Activated T-cell treated with anti-CD3 and anti-CD28 coated beads, Interleukin-2, amount 50 U/mL, for 72 hours (primary cell): ENCODE results near the gene CMKLR1. TPM values are rescaled to one million over a fixed set of nuclear protein-coding genes. Genes with fewer than 3 reads are reported as not detected.

Source experiments
- ATAC-seq, 2 donors: fragments of 150-1000 bp; cut with Tn5 transposase; replicated peaks in 1 of 2; 2 replicates each; pipeline ENCODE4 v1.10.0; 2021; ENCODE audit warnings: moderate library complexity in 2 of 2, mild to moderate bottlenecking in 1 of 2
- DNase-seq, 2 donors: peaks; one replicate each; pipeline ENCODE4 v3.0.0; 2021 to 2022; ENCODE audit warnings: mixed read lengths in 1 of 2
- H3K27ac Mint-ChIP-seq: one replicate; pipeline ENCODE4 v1.8.0; 2022; ENCODE audit warnings: mild to moderate bottlenecking, moderate library complexity, mixed read lengths
- H3K27me3 Mint-ChIP-seq: one replicate; pipeline ENCODE4 v1.8.0; 2022; ENCODE audit warnings: low read depth, mixed read lengths
- H3K36me3 Mint-ChIP-seq, 2 donors: one replicate each; pipeline ENCODE4 v1.8.0; 2022; ENCODE audit warnings: mixed read lengths in 2 of 2, mild to moderate bottlenecking in 1 of 2; ENCODE audit not compliant: insufficient read depth in 2 of 2
- H3K4me1 Mint-ChIP-seq: one replicate; pipeline ENCODE4 v1.8.0; 2022; ENCODE audit warnings: low read depth, mixed read lengths
- H3K4me3 Mint-ChIP-seq, 2 donors: one replicate each; pipeline ENCODE4 v1.8.0; 2022; ENCODE audit warnings: mild to moderate bottlenecking in 2 of 2, mixed read lengths in 2 of 2, moderate library complexity in 2 of 2
- H3K9me3 Mint-ChIP-seq, 2 donors: one replicate each; pipeline ENCODE4 v1.8.0; 2022; ENCODE audit warnings: mixed read lengths in 2 of 2
- total RNA-seq, 2 donors: library from RNA; stranded (reverse); gene quantifications; one replicate each; pipeline ENCODE4 v1.2.3, GENCODE V29; 2022

The CMKLR1 gene
- total RNA-seq, 2 donors from 2014 or later, result not detected

DNA sequence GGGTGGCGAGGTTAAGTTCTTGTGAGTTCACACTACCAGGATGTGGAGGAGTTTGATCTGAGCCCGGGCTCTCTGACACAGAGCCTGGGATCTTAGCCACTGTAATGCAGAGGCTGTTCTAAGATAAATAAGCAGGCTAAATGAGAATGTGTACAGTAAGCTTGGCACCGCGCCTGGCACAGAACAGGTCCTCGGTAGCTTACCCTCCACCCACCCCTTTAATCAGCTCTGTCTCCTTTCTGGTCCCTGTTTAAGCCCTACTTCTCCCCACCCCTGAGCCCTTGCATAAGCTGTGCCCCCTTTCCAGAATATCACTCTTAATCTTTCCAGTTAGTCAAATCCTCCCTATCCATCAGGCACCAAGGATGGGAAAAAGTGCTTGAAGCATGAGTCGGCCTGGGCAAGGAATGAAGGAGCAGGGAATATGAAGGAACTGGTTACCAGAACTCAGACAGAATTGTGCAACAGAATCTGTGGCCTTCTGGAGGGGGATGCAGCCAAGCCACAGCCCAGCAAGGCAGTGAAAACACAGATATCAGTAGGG lies 32.8 kb upstream of the CMKLR1 start:
- no peak overlapping the region for H3K4me3 Mint-ChIP-seq
- no peaks in the 10 kb centered on the region for H3K27me3 Mint-ChIP-seq
- ATAC-seq (no peak), DNase-seq (no peak)
- H3K4me1 Mint-ChIP-seq, result no peaks in the 10 kb centered on the region
- H3K9me3 Mint-ChIP-seq, result peaks cover 6 to 12% of the 10 kb centered on the region in 2 donors
- no peak overlapping the region for H3K27ac Mint-ChIP-seq
- H3K36me3 Mint-ChIP-seq, result peaks cover 0 to 11% of the 10 kb centered on the region in 2 donors

DNA sequence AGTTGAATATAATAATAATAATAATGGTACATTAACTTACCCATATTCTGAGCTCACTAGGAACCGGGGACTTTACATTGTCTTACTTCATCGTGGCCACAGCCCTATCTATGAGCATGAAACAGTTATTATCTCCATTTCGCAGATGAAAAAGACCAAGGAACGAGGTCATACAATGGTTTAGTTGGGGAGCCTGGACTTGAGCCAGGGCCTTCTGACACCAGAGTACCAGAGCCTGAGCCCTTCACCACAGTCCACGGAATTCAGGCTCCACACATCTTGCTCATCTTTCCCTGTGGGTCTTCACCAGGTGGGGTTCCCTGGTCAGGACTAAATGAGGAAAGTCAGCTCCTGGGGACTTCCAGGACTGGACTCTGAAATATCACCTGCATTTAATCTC lies 31.3 kb upstream of the CMKLR1 start:
- no peak for DNase-seq
- Mint-ChIP-seq H3K27me3 (no peaks in the 10 kb centered on the region), H3K9me3 (peaks cover 6 to 10% of the 10 kb centered on the region in 2 donors), H3K4me1 (no peaks in the 10 kb centered on the region), H3K27ac (no peak overlapping the region), H3K36me3 (peaks cover 0 to 8% of the 10 kb centered on the region in 2 donors), H3K4me3 (no peak overlapping the region)
- no peak for ATAC-seq

DNA sequence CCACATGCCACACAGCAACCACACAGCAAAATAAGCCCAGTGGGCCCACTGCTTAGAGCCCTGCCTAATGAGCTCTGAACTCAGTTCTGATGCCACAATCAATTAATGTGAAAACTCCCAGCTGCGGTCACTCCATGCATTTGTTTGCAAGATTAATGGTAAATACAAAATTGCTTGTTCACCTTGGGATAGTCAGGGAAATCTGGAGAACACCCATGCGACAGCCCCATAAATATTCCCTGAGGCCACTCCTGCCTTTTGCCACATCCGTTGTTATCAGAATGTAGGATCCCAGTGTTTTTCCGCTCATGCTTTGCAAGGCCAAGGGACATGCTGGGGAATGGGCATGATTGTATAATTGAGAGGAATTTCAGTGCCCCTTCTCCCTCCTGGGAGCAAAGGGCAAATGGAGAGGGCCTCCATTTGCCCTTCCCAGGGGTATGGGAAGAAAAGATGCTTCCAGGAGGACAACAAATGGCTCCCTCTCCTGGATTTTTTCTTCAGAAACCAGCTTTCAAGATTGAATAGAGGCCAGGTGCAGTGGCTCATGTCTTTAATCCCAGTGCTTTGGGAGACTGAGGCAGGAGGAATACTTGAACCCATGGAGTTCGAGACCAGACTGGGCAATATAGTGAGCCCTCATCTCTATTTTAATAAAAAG lies 30.8 kb upstream of the CMKLR1 start:
- no peak for DNase-seq
- H3K4me3 Mint-ChIP-seq, result no peak overlapping the region

DNA sequence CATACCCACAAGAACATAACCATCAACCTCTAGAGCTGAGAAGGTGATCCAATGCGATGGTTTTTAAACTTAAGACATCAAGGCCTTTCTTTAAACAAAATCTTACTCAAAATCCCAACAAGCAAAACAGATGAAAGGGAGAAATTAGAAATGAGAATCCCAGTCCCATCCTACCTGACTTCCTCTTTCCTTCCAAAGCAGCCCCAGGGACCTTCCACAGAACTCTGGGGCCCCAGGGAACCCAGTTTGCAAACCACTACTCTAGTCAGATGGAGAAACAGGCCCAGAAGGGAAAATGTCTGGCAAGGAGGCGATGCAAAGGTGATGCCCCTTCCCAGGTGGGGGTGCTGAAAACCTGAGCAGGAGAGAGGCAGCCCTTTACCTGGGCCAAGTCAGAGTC lies 29.0 kb upstream of the CMKLR1 start:
- H3K27me3 Mint-ChIP-seq, result no peaks in the 10 kb centered on the region
- DNase-seq (no peak), ATAC-seq (no peak)
- H3K36me3 Mint-ChIP-seq, result peaks cover 0 to 4% of the 10 kb centered on the region in 2 donors
- no peaks in the 10 kb centered on the region for H3K4me1 Mint-ChIP-seq
- H3K9me3 Mint-ChIP-seq, result peaks cover 6 to 11% of the 10 kb centered on the region in 2 donors
- H3K27ac Mint-ChIP-seq, result no peak overlapping the region
- no peak overlapping the region for H3K4me3 Mint-ChIP-seq

More for the DNA sequence above, 30.8 kb upstream of the CMKLR1 start:
- ATAC-seq, result no peak
- Mint-ChIP-seq H3K4me1 (no peaks in the 10 kb centered on the region), H3K27ac (no peak overlapping the region), H3K36me3 (peaks cover 0 to 8% of the 10 kb centered on the region in 2 donors), H3K9me3 (peaks cover 6 to 10% of the 10 kb centered on the region in 2 donors), H3K27me3 (no peaks in the 10 kb centered on the region)

DNA sequence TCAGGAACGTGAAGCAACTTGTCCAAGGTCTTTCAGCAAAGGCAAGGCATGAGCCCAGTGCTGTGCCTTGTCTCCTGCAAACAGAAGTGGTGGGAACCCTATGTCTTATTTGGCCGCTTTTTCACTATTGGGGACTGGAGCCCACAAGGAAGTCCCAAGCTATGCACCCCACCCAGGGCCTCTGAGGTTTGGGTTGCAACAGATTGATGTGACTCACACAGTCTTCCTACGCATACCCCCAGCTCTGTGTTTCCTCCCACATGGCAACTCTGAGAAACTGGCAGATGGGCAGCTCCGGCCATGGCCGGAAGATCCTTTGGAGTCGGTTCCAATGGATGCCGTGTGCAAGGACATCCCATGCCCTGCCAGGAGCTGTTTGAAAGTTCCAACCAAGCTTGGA lies 28.3 kb upstream of the CMKLR1 start:
- Mint-ChIP-seq H3K36me3 (peaks cover 0 to under 1% of the 10 kb centered on the region in 2 donors), H3K9me3 (peaks cover under 1 to 6% of the 10 kb centered on the region in 2 donors), H3K27ac (no peak overlapping the region), H3K4me1 (no peaks in the 10 kb centered on the region), H3K4me3 (no peak overlapping the region), H3K27me3 (no peaks in the 10 kb centered on the region)
- no peak for ATAC-seq
- no peak for DNase-seq

DNA sequence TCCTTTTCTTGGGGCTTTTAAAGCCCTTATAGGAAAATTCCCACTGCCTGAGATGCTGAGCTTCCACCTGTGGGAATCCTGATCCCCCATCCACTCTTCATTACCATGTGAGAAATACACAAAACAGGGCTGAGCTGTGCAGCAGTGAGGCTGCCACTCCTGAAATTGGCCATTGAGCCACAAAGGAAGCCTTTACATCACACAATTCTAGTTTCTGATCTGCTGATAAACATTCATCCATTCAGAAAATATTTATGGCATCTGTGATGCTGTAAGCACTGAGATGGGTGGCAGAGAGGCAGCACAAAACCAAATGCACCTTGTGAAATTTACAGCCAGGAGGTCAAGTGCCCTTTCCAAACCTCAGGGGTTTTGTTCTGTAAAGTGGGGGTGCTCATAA lies 26.2 kb upstream of the CMKLR1 start:
- H3K27ac Mint-ChIP-seq, result no peak overlapping the region
- H3K4me1 Mint-ChIP-seq, result peaks cover 5% of the 10 kb centered on the region
- no peaks in the 10 kb centered on the region for H3K36me3 Mint-ChIP-seq
- no peak overlapping the region for H3K4me3 Mint-ChIP-seq
- ATAC-seq (no peak), DNase-seq (no peak)
- H3K9me3 Mint-ChIP-seq, result peaks cover 0 to 6% of the 10 kb centered on the region in 2 donors
- no peaks in the 10 kb centered on the region for H3K27me3 Mint-ChIP-seq

DNA sequence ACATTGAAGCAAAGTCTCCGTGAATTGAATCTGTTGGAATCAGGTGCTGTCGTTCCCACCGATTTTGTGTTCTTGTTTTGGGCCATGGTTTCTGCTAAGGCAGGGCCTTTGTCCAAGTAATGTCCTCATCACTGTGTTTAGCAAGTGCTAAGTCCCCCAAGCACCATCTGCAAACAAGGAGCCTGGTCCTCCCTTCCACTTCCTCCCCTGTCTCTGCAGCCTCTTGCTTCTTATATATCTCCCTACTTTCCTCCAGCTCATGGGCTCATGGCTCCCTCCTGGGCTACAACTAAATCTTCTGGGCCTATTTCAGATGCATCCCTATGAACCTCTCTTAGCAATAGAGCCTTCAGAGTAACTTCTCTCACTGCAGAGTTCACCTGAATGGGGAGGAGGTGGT lies 25.8 kb upstream of the CMKLR1 start:
- ATAC-seq, result no peak

DNA sequence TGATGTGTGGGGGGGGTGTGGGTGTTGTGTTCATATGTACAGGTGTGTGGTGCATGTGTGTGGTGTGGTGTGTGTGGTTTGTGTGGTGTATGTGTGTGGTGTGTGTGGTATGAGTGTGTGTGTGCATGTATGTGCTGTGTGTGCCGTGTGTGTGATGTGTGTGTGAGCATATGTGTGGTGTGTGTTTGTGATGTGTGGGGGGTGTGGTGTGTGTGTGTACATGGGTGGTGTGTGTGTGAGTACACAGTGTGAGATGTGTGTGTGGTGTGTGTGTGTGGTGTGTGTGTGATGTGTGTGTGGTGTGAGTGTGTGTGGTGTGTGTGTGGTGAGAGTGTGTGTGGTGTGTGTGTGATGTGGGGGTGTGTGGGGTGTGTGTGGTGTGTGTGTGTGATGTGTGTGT lies 24.5 kb upstream of the CMKLR1 start:
- Mint-ChIP-seq H3K4me1 (peaks cover 5% of the 10 kb centered on the region), H3K27ac (no peak overlapping the region), H3K36me3 (no peaks in the 10 kb centered on the region), H3K9me3 (peaks cover 0 to 6% of the 10 kb centered on the region in 2 donors), H3K4me3 (no peak overlapping the region), H3K27me3 (no peaks in the 10 kb centered on the region)
- DNase-seq, result no peak
- ATAC-seq, result no peak

More for the DNA sequence above, 25.8 kb upstream of the CMKLR1 start:
- Mint-ChIP-seq H3K27ac (no peak overlapping the region), H3K27me3 (no peaks in the 10 kb centered on the region), H3K36me3 (no peaks in the 10 kb centered on the region), H3K9me3 (peaks cover 0 to 6% of the 10 kb centered on the region in 2 donors), H3K4me1 (peaks cover 5% of the 10 kb centered on the region), H3K4me3 (no peak overlapping the region)
- no peak for DNase-seq

DNA sequence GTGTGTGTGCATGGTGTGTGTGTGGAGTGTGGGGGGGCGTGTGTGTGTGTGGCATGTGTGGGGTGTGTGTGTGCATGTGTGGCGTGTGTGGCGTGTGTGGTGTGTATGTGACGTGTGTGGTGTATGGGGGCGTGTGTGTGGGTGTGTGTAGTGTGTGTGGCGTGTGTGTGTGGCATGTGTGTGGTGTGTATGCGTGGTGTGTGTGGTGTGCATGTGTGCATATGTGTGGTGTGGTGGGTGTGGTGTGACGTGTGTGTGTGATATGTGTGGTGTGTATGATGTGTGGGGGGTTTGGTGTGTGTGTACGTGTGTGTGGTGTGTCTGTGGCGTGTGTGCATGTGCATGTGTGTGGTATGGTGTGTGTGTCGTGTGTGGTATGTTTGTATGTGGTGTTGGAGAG lies 24.1 kb upstream of the CMKLR1 start:
- H3K27ac Mint-ChIP-seq, result no peak overlapping the region
- no peaks in the 10 kb centered on the region for H3K36me3 Mint-ChIP-seq
- peaks cover 5% of the 10 kb centered on the region for H3K4me1 Mint-ChIP-seq
- H3K27me3 Mint-ChIP-seq, result no peaks in the 10 kb centered on the region
- ATAC-seq, result no peak
- no peak overlapping the region for H3K4me3 Mint-ChIP-seq
- peaks cover 0 to 6% of the 10 kb centered on the region in 2 donors for H3K9me3 Mint-ChIP-seq
- no peak for DNase-seq

DNA sequence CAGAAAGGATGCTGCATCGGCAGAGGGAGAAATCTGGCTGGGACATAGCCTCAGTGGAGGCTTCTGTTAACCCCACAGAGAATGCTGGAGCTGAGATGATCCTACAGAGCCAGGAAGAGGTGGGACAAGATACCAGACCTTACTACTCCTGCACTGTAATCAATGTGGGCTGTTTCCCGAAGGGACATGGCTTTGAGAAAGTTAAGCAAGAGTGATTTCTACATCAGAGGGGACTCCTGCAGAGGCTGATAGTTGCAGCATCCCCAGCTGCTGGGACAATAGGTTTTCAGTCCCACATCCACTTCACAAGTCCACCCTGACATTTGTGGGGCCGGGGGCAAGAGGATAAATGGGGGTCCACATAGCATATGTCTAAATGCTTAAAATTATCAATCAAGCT lies 22.5 kb upstream of the CMKLR1 start:
- Mint-ChIP-seq H3K4me3 (no peak overlapping the region), H3K27me3 (no peaks in the 10 kb centered on the region), H3K4me1 (peaks cover 5% of the 10 kb centered on the region), H3K27ac (no peak overlapping the region), H3K9me3 (peaks cover 0 to 6% of the 10 kb centered on the region in 2 donors), H3K36me3 (no peaks in the 10 kb centered on the region)
- ATAC-seq (no peak), DNase-seq (no peak)

DNA sequence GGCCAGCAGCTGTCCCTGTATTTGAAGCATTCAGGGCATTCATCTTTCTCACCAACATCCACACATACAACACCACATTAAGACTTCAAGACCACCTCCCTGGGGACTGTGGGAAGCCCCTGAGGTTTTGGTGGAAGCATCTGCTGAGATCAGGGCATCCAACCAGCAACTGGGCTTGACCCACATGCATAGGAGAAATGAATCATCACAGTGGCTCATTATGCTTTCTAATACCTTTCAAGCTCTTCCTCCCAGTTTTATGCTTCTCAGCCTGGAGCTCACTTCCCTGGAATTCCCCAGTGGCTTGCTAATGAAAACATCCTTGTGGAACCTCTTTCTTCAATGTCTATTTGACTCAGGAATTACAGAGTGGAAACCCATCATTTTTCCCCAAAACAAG lies 21.4 kb upstream of the CMKLR1 start:
- Mint-ChIP-seq H3K27ac (no peak overlapping the region), H3K4me3 (no peak overlapping the region), H3K4me1 (peaks cover 5% of the 10 kb centered on the region), H3K27me3 (no peaks in the 10 kb centered on the region), H3K36me3 (no peaks in the 10 kb centered on the region), H3K9me3 (peaks cover 0 to 6% of the 10 kb centered on the region in 2 donors)
- ATAC-seq (no peak), DNase-seq (no peak)

DNA sequence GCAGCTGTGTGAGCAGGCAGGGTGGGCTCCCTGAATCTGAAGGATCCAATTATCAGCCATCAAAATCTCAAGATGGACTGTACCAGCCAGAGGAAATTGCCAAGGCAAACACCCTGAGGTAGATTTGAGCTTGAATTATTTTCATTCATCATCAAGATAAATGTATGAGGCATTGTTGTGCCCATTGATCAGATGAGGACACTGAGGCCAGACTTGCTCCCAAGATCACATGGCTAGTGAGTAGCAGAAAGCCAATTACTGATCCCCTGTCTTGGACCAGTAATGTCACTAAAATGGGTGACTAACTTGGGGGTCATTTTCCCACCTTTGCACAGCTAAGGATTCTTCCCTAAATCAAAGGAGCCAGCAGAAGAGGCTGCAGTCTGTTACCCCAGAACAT lies 20.9 kb upstream of the CMKLR1 start:
- Mint-ChIP-seq H3K27me3 (no peaks in the 10 kb centered on the region), H3K36me3 (no peaks in the 10 kb centered on the region), H3K4me1 (peaks cover 5% of the 10 kb centered on the region), H3K27ac (no peak overlapping the region), H3K9me3 (peaks cover 0 to 6% of the 10 kb centered on the region in 2 donors), H3K4me3 (no peak overlapping the region)
- ATAC-seq (no peak), DNase-seq (no peak)

DNA sequence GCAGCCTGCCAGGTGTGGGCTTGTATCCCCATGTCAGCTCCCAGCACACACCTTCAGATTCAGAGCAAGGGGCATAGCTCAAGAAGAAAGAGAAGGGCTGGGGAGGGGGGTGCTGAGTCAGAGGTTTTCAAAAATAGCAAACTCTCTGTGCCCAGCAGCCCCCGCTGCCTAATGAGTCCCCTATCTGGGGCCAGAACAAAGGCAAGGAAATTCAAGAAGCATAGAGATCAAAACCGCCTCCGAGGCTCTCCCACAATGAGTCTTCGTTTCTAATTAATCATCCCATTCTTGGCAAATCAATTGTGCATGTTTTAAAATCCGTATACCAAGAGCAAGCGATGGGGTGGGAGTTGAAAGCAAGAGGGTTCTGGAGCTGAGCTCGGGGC lies 19.5 kb upstream of the CMKLR1 start:
- DNase-seq (no peak), ATAC-seq (no peak)
- Mint-ChIP-seq H3K9me3 (peaks cover 0 to 5% of the 10 kb centered on the region in 2 donors), H3K27me3 (no peaks in the 10 kb centered on the region), H3K4me3 (no peak overlapping the region), H3K27ac (no peak overlapping the region), H3K36me3 (no peaks in the 10 kb centered on the region), H3K4me1 (peaks cover 5% of the 10 kb centered on the region)
